GM23338 (cell line): ENCODE data around the gene CCN6.

Source experiments
- CREB1 ChIP-seq: fragments of 250-450 bp; sonication (Bioruptor Pico); IDR thresholded peaks from 2 replicates; pipeline ENCODE4 v1.5.0; 2020; ENCODE audit warnings: low read depth, mild to moderate bottlenecking, moderate library complexity
- EZH2 ChIP-seq: fragments of 200-600 bp; sonication (generic); IDR thresholded peaks from one replicate; pipeline ENCODE4 v1.8.0; 2017; ENCODE audit warnings: antibody characterized with exemption, mild to moderate bottlenecking, low read depth; ENCODE audit not compliant: unreplicated experiment
- EZH2phosphoT487 ChIP-seq: fragments of 200-600 bp; sonication (generic); IDR thresholded peaks from one replicate; pipeline ENCODE4 v1.8.1; 2018; ENCODE audit warnings: antibody characterized with exemption; ENCODE audit not compliant: unreplicated experiment
- JUNB ChIP-seq: IDR thresholded peaks from one replicate; pipeline ENCODE4 v1.6.1; 2016; ENCODE audit warnings: antibody characterized with exemption; ENCODE audit not compliant: unreplicated experiment
- NANOG ChIP-seq: IDR thresholded peaks from 2 replicates; pipeline ENCODE4 v1.6.1; 2016; ENCODE audit warnings: antibody characterized with exemption, borderline replicate concordance
- POLR2AphosphoS5 ChIP-seq: IDR thresholded peaks from 2 replicates; pipeline ENCODE4 v1.6.1; 2016; ENCODE audit warnings: antibody characterized with exemption, low read depth
- ZNF114 ChIP-seq: fragments of 250-450 bp; sonication (Bioruptor Pico); IDR thresholded peaks from 2 replicates; pipeline ENCODE4 v1.5.0; 2020; ENCODE audit warnings: mild to moderate bottlenecking, moderate library complexity
- ZNF331 ChIP-seq: fragments of 250-450 bp; sonication (Bioruptor Pico); IDR thresholded peaks from 2 replicates; pipeline ENCODE4 v1.5.0; 2020; ENCODE audit warnings: low read depth, mild to moderate bottlenecking, moderate library complexity
- TF ChIP-seq, protein P1 (sequence below), 2 experiments: fragments of 200-600 bp in 1 of 2; sonication (generic) in 1 of 2; conservative IDR thresholded peaks; 2 replicates each; pipeline versions ENCODE4 v1.5.1 to v1.6.1; 2016 to 2017; ENCODE audit warnings: antibody characterized with exemption in 2 of 2, low read depth in 2 of 2, mild to moderate bottlenecking in 2 of 2, moderate library complexity in 1 of 2
- TF ChIP-seq, protein P2 (sequence below): IDR thresholded peaks from 2 replicates; pipeline ENCODE4 v1.6.1; 2016; ENCODE audit warnings: antibody characterized with exemption
- TF ChIP-seq, protein P3 (sequence below): IDR thresholded peaks from one replicate; pipeline ENCODE4 v1.6.1; 2018; ENCODE audit warnings: antibody characterized with exemption; ENCODE audit not compliant: unreplicated experiment
- TF ChIP-seq, protein P4 (sequence below): fragments of 250-450 bp; sonication (Bioruptor Pico); IDR thresholded peaks from 2 replicates; pipeline ENCODE4 v1.5.0; 2020; ENCODE audit warnings: mild to moderate bottlenecking, moderate library complexity

DNA sequence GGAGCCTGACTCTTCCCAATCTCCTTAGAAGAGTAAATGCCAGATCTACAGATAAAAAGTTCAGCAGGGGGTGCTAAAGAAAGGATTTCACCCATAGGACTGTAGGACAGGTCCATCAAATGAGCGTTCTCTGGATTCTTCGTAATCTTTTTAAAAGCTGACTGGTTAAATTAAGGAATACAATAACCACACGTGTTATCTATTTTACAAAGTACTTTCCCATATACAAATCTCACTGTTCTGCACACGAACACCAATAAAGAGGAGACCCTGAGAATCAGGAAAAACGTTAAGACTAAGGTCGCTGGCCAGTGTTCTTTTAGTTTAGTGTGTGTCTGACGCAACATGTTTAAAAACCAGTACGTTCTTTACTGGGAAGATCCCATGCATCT is 32.8 kb downstream of the CCN6 start:
- TF ChIP-seq, protein P1, sequence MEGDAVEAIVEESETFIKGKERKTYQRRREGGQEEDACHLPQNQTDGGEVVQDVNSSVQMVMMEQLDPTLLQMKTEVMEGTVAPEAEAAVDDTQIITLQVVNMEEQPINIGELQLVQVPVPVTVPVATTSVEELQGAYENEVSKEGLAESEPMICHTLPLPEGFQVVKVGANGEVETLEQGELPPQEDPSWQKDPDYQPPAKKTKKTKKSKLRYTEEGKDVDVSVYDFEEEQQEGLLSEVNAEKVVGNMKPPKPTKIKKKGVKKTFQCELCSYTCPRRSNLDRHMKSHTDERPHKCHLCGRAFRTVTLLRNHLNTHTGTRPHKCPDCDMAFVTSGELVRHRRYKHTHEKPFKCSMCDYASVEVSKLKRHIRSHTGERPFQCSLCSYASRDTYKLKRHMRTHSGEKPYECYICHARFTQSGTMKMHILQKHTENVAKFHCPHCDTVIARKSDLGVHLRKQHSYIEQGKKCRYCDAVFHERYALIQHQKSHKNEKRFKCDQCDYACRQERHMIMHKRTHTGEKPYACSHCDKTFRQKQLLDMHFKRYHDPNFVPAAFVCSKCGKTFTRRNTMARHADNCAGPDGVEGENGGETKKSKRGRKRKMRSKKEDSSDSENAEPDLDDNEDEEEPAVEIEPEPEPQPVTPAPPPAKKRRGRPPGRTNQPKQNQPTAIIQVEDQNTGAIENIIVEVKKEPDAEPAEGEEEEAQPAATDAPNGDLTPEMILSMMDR (conservative IDR thresholded peaks at IDR 0.05; ENCODE audit: low read depth in 2 of 2) = peak; percentile 28 to 51
- TF ChIP-seq POLR2AphosphoS5 (no peak), EZH2 (no peak), EZH2phosphoT487 (no peak), CREB1 (no peak), ZNF114 (CRISPR knock-in tag) (no peak), JUNB (no peak), NANOG (no peak), ZNF331 (no peak)
- TF ChIP-seq, protein P2, sequence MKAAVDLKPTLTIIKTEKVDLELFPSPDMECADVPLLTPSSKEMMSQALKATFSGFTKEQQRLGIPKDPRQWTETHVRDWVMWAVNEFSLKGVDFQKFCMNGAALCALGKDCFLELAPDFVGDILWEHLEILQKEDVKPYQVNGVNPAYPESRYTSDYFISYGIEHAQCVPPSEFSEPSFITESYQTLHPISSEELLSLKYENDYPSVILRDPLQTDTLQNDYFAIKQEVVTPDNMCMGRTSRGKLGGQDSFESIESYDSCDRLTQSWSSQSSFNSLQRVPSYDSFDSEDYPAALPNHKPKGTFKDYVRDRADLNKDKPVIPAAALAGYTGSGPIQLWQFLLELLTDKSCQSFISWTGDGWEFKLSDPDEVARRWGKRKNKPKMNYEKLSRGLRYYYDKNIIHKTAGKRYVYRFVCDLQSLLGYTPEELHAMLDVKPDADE = no peak
- TF ChIP-seq, protein P3, sequence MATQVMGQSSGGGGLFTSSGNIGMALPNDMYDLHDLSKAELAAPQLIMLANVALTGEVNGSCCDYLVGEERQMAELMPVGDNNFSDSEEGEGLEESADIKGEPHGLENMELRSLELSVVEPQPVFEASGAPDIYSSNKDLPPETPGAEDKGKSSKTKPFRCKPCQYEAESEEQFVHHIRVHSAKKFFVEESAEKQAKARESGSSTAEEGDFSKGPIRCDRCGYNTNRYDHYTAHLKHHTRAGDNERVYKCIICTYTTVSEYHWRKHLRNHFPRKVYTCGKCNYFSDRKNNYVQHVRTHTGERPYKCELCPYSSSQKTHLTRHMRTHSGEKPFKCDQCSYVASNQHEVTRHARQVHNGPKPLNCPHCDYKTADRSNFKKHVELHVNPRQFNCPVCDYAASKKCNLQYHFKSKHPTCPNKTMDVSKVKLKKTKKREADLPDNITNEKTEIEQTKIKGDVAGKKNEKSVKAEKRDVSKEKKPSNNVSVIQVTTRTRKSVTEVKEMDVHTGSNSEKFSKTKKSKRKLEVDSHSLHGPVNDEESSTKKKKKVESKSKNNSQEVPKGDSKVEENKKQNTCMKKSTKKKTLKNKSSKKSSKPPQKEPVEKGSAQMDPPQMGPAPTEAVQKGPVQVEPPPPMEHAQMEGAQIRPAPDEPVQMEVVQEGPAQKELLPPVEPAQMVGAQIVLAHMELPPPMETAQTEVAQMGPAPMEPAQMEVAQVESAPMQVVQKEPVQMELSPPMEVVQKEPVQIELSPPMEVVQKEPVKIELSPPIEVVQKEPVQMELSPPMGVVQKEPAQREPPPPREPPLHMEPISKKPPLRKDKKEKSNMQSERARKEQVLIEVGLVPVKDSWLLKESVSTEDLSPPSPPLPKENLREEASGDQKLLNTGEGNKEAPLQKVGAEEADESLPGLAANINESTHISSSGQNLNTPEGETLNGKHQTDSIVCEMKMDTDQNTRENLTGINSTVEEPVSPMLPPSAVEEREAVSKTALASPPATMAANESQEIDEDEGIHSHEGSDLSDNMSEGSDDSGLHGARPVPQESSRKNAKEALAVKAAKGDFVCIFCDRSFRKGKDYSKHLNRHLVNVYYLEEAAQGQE = no peak
- TF ChIP-seq, protein P4, sequence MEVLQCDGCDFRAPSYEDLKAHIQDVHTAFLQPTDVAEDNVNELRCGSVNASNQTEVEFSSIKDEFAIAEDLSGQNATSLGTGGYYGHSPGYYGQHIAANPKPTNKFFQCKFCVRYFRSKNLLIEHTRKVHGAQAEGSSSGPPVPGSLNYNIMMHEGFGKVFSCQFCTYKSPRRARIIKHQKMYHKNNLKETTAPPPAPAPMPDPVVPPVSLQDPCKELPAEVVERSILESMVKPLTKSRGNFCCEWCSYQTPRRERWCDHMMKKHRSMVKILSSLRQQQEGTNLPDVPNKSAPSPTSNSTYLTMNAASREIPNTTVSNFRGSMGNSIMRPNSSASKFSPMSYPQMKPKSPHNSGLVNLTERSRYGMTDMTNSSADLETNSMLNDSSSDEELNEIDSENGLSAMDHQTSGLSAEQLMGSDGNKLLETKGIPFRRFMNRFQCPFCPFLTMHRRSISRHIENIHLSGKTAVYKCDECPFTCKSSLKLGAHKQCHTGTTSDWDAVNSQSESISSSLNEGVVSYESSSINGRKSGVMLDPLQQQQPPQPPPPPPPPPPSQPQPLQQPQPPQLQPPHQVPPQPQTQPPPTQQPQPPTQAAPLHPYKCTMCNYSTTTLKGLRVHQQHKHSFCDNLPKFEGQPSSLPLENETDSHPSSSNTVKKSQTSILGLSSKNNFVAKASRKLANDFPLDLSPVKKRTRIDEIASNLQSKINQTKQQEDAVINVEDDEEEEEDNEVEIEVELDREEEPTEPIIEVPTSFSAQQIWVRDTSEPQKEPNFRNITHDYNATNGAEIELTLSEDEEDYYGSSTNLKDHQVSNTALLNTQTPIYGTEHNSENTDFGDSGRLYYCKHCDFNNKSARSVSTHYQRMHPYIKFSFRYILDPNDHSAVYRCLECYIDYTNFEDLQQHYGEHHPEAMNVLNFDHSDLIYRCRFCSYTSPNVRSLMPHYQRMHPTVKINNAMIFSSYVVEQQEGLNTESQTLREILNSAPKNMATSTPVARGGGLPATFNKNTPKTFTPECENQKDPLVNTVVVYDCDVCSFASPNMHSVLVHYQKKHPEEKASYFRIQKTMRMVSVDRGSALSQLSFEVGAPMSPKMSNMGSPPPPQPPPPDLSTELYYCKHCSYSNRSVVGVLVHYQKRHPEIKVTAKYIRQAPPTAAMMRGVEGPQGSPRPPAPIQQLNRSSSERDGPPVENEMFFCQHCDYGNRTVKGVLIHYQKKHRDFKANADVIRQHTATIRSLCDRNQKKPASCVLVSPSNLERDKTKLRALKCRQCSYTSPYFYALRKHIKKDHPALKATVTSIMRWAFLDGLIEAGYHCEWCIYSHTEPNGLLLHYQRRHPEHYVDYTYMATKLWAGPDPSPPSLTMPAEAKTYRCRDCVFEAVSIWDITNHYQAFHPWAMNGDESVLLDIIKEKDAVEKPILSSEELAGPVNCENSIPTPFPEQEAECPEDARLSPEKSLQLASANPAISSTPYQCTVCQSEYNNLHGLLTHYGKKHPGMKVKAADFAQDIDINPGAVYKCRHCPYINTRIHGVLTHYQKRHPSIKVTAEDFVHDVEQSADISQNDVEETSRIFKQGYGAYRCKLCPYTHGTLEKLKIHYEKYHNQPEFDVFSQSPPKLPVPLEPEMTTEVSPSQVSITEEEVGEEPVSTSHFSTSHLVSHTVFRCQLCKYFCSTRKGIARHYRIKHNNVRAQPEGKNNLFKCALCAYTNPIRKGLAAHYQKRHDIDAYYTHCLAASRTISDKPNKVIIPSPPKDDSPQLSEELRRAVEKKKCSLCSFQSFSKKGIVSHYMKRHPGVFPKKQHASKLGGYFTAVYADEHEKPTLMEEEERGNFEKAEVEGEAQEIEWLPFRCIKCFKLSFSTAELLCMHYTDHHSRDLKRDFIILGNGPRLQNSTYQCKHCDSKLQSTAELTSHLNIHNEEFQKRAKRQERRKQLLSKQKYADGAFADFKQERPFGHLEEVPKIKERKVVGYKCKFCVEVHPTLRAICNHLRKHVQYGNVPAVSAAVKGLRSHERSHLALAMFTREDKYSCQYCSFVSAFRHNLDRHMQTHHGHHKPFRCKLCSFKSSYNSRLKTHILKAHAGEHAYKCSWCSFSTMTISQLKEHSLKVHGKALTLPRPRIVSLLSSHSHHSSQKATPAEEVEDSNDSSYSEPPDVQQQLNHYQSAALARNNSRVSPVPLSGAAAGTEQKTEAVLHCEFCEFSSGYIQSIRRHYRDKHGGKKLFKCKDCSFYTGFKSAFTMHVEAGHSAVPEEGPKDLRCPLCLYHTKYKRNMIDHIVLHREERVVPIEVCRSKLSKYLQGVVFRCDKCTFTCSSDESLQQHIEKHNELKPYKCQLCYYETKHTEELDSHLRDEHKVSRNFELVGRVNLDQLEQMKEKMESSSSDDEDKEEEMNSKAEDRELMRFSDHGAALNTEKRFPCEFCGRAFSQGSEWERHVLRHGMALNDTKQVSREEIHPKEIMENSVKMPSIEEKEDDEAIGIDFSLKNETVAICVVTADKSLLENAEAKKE (CRISPR knock-in tag) = no peak
